NCI-H82 treated with DMSO at 0.1 percent for 48 hours (cell line): ENCODE data around the gene TMEM14A.

ENCODE experiments used
- DNase-seq: peaks from one replicate; lab custom pipeline; 2025; ENCODE audit not compliant: unreplicated experiment; lab: John Stamatoyannopoulos, UW

Gene TMEM14A

DNA sequence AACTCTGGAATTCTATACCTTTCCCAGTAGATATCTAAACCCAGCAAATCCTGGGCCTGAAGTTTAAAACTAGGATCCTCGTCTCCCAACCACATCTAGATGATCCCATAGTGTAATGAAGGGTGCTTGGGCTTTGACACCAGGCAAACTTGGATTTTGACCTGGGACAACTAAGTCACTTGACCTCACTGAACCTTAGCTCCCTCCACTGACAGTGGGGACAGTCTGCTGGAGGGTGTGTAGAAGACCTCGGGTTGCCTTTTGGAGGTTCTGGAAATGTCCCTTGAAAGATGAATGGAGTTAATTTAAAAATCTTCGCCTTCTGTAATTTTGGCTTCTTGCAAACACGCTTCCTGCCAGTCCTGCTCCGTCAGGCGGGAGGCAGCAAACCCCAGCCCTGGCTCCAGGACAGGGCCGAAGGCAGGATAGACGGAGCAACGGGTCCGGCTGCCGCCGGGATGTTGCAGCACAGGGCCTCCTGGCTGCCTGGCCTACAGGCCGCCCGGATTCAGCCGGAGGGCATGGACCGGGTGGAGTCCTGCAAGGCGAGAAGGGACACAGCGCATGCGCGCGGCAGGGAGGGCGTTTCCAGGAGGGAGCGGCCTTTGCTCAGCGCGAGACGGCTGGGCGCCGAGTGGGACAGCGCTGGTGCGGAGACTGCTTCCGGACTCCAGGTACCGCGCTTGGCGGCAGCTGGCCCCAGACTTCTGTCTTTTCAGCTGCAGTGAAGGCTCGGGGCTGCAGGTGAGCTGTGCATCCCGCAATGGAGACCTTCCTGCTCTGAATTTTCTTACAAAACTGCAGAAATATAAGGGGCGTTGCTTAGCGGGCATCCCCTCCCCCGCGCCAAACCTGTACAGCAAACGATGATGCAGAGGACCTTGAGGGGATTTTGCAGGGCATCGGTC, at the start of gene TMEM14A:
TSS of gene TMEM14A (plus strand) at position 612 of the 908 bp plus-strand sequence. CDS start 5,990 bp downstream, outside the sequence.
- DNase-seq: peak; percentile 80

DNA sequence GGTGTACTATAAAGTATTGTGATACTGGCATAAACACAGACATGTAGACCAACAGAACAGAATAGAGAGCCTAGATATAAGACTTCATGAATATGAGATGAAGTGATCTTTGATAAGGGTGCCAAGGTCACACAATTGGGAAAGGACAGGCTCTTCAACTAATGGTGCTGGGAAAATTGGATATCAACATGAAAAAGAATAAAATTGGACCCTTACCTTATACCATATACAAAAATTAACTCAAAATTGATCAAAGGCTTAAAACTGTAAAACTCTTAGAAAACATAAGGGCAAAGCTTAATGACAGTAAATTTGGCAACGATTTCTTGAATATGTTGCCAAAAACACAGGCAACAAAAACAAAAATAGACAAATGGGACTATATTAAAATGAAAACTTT, 49.3 kb upstream of the TMEM14A start:
- no peak for DNase-seq

DNA sequence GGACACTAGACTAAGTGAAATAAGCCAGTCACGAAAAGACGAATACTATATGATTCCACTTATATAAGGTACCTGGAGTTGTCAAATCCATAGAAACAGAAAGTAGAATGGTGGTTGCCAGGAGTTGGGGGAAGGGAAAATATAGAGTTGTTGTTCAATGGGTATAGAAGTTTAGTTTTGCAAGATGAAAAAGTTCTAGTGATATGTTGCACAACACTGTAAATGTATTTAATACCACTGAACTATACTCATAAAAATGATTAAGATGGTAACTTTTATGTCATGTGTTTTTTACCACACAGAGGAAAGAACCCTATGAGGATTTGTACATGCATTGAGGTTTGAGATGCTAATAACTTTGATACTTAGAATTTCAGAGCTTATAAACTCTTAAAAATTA, 48.1 kb upstream of the TMEM14A start:
- no peak for DNase-seq

DNA sequence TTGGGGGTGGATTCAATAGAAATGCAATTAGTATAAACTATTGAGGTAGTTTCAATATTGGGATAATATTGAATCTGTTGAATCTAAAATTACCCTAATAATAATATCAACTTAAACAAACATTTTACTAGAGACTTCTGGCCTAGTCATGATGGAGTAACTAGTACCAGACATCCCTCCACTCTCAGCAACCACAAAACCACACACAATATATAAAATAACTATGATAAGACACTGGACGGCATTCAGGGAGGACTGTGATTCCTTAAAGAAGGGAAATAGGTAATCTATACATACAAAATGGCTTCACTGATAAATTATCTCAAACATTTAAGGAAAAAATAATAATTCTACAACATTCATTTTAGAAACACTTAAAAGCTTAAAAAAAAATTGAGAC, 38.9 kb upstream of the TMEM14A start:
- no peak for DNase-seq

DNA sequence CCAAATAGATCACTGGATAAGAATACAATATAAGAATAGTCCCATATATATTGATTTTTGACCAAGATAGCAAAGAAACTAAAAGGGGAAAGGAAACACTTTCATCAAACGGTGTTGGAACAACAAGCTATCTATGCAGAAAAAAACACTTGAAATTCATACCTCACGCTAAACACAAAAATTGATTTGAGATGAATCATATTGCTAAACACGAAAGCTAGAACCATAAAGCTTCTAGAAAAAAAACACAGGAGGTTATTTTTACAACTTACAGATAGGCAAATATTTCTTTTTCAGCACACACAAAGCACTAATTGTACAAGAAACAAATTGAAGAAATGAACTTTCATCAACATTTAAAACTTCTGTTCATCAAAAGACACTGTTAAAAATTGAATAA, 36.7 kb upstream of the TMEM14A start:
- DNase-seq: no peak

DNA sequence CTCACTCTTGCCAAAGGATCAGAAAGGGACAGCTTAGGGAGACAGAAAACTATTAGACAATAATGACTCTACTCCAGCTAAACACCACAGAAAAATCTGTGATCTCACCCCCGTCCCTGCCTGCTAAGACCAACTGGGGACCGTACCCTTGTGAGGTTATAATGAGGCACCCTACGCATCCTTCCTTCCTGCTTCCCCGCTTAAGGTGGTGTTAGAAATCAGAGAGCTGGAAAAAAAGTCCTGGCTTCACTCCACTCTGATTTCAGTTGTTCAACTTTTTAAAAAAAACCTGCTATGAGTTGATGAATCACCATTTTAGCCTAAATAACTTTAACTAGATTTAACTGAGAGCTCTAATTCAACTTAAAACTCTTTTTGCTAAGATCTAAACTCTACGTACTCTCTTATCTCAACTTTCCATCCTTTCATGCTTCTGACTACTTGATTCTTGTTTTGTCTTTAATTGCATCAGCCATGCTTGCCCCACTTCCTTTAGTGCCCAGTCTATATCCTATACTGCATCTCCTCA, 35.8 kb upstream of the TMEM14A start:
- no peak for DNase-seq

DNA sequence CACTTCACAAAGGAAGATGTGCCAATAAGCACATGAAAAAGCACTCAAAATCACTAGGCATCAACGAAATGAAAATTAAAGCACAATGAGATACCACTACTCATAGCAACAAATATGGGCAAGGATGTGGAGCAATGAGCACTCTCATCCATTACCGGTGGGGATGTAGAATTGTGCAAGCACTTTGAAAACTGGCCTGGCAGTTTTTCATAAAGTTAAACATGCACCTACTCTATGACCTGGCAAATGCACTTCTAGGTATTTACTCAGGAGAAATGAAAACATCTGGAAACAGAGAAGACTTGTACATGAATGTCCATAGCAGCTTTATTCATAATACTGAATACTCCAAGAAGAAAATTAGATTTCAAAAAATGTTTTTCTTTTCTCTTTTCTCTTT, 34.1 kb upstream of the TMEM14A start:
- DNase-seq: no peak

- DNase-seq: no peak
Observed at GRCh38 chr6:52639493-52639892, 31.4 kb upstream of the TMEM14A start.

GRCh38 chr6:52640170-52640569, 30.7 kb upstream of the TMEM14A start:
- no peak for DNase-seq

DNA sequence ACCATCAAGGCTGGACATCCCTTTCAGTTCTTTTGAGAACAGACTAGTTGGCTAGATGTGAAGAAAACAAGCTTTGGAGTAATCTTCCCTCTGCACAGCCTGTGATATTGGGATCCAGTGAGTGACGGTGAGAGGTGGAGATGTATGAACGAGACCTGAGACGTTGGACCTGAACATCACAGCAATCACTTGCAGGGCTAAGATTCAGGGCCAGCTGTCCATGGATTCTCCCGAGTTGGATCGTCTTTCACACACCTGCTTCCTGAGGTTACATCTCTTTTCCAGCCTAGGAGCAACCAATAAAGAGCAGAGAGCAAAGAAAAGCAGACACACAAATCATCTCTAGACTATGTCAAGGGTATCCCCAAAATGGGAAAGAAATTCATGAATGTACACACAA, 30.0 kb upstream of the TMEM14A start:
- DNase-seq: no peak

DNA sequence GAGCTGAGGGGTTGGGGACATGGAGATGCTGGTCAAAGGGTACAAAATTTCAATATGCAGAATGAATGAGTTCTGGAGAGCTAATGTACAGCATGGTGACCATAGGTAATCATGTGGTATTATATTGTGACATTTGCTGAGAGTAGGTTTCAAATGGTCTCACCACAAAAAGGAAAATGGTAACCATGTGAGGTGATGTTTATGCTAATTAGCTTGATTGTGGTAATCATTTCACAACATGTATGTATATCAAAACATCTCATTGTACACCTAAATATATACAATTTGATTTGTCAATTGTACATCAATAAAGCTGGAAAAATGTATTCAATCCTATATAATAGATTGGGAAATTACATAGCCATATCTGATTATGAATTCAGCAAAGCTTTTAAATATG, 29.5 kb upstream of the TMEM14A start:
- DNase-seq: no peak

GRCh38 chr6:52641826-52642225, 29.1 kb upstream of the TMEM14A start:
- DNase-seq: peak; percentile 66

DNA sequence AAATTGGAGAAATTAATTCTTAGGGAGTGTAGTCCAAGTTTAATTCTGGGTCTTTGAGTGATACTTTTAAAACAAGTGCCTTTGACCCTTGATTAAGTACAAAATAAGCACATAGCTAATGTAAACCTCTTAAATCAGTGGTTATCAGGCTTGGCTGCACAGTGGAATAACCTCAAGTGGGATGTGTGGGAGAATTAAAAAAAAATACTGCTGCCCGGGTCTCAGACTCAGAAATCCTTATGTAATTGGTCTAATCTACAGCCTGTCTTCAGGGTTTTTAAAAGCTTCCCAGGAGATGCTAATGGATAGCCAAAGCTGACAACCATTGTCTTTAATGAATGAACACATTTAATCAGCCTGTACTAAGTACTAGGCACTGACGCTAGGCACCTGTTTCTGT, 28.5 kb upstream of the TMEM14A start:
- DNase-seq: peak; percentile 78

- DNase-seq: no peak
Observed at GRCh38 chr6:52643158-52643557, 27.8 kb upstream of the TMEM14A start.

GRCh38 chr6:52644253-52644652, 26.7 kb upstream of the TMEM14A start:
- no peak for DNase-seq

- DNase-seq: no peak
Observed at GRCh38 chr6:52645976-52646375, 24.9 kb upstream of the TMEM14A start.

DNA sequence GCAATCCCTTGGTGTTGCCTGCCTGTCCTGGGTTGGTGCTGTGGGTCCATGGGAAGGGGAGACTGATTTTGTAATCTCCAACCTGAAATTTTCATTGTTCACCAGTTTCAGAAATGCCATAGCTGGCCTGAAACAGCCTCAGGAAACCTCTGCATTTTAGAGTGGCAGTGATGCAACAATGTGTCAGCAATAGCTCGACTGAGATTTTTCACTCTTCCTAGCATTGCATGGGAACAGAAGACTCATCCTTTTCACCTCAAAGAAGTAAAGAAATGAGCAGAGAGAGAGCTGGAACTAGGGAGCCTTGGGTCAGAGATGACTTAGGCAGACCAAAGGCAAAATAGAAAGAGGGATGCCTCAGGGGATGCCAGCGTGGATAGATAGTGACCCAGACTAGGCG, 23.7 kb upstream of the TMEM14A start:
- no peak for DNase-seq

- no peak for DNase-seq
Observed at GRCh38 chr6:52649536-52650160, 21.3 kb upstream of the TMEM14A start.

DNA sequence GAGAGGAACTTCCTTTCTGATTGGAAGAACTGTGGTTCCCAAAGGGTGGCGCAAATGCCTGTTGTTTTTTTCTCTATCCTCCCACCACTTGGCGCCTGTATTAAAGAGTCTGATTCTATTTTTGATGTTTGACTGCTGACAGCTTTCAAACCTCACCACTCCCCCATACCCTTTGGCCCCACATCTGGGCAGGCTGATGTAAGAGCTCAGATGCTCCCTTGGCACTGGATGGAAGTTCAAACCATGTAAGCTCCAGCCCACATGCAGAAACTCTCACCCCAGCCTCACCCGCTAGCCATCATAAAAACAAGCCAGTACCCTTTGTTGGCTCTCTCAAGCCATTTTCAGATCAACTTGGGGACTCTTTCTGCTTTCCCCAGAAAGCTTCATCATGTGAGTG, 20.0 kb upstream of the TMEM14A start:
- DNase-seq: no peak

GRCh38 chr6:52653151-52653550, 17.8 kb upstream of the TMEM14A start:
- no peak for DNase-seq

DNA sequence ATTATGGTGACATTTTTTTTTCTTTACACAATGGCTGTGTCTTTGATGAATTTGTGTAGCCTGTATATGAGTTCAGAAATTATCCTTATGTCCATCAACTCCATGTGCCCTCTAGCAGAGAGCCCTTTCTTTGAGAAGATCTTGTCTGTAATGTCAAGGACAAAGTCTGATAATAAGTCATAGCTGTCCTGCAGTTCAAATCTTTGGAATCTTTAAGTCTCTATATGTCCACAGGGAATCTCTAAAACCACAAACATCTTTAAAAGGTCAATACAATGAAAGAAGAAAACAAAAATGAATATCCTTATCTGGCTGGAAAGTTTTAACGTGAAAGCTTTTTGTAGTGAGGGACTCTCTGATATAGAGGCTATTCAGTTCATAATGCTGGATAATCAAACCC, 16.9 kb upstream of the TMEM14A start:
- no peak for DNase-seq

GRCh38 chr6:52654592-52654991, 16.3 kb upstream of the TMEM14A start:
- no peak for DNase-seq
